CD4-positive, CD25-positive, alpha-beta regulatory T cell (primary cell): ENCODE measurements around the gene VRK3. TPM values are rescaled to one million over a fixed set of nuclear protein-coding genes. Genes with fewer than 3 reads are reported as not detected.
"Not testable (repeated sequence)": the region's sequence is repeated elsewhere in the genome, so short reads cannot be mapped to it uniquely, and the experiment has no call there.

Source experiments
- ATAC-seq, 2 donors: fragments of 150-1000 bp; cut with Tn5 transposase; one replicate each; pipeline ENCODE4 v1.10.0; 2021; ENCODE audit warnings: low read depth in 2 of 2, moderate number of reproducible peaks in 2 of 2, moderate library complexity in 1 of 2
- DNase-seq, 3 donors: peaks; one replicate each; pipeline versions ENCODE4 v3.0.0 to v3.0.0-alpha.2; 2012 to 2022; ENCODE audit warnings: mixed read lengths in 1 of 3
- H3K27ac ChIP-seq: one replicate; pipeline ENCODE4 v1.7.0; 2013; ENCODE audit warnings: mild to moderate bottlenecking, low read length; ENCODE audit not compliant: insufficient read depth, poor library complexity, severe bottlenecking
- H3K27me3 ChIP-seq: one replicate; pipeline ENCODE4 v1.7.0; 2013; ENCODE audit warnings: low read length; ENCODE audit not compliant: control insufficient read depth, insufficient read depth
- H3K36me3 ChIP-seq: one replicate; pipeline ENCODE4 v1.7.0; 2013; ENCODE audit warnings: mild to moderate bottlenecking, low read length, moderate library complexity; ENCODE audit not compliant: control insufficient read depth, insufficient read depth
- H3K4me1 ChIP-seq: 2 replicates; pipeline ENCODE4 v1.7.0; 2013; ENCODE audit warnings: mild to moderate bottlenecking, low read length; ENCODE audit not compliant: insufficient read depth, control insufficient read depth, poor library complexity, severe bottlenecking
- H3K4me3 ChIP-seq: one replicate; pipeline ENCODE4 v1.7.0; 2013; ENCODE audit warnings: low read depth, mild to moderate bottlenecking, low read length, moderate library complexity
- H3K9me3 ChIP-seq, 2 experiments: 1 replicate in 1 of 2; 2 replicates in 1 of 2; pipeline ENCODE4 v1.7.0; 2013; ENCODE audit warnings: low read length in 2 of 2, mild to moderate bottlenecking in 1 of 2, moderate library complexity in 1 of 2; ENCODE audit not compliant: control insufficient read depth in 2 of 2
- H3K27ac Mint-ChIP-seq, 3 donors: one replicate each; pipeline ENCODE4 v1.8.0; 2020 to 2022; ENCODE audit warnings: mild to moderate bottlenecking in 3 of 3, mixed read lengths in 3 of 3, moderate library complexity in 2 of 3
- H3K27me3 Mint-ChIP-seq: one replicate; pipeline ENCODE4 v1.8.0; 2022; ENCODE audit warnings: mild to moderate bottlenecking, mixed read lengths
- H3K36me3 Mint-ChIP-seq: one replicate; pipeline ENCODE4 v1.8.0; 2020; ENCODE audit warnings: mixed read lengths
- H3K4me1 Mint-ChIP-seq, 4 donors: one replicate each; pipeline ENCODE4 v1.8.0; 2020 to 2022; ENCODE audit warnings: mixed read lengths in 4 of 4, mild to moderate bottlenecking in 1 of 4
- H3K4me3 Mint-ChIP-seq, 4 donors: one replicate each; pipeline ENCODE4 v1.8.0; 2020 to 2022; ENCODE audit warnings: mild to moderate bottlenecking in 4 of 4, mixed read lengths in 4 of 4, moderate library complexity in 3 of 4
- H3K9me3 Mint-ChIP-seq, 7 donors: one replicate each; pipeline ENCODE4 v1.8.0; 2020 to 2022; ENCODE audit warnings: mixed read lengths in 7 of 7, mild to moderate bottlenecking in 3 of 7, moderate library complexity in 2 of 7
- polyA plus RNA-seq, 4 donors: library from polyadenylated mRNA; unstranded; fragments of 300-500 nt; fragmentation: Illumina TruSeq; gene quantifications; one replicate each; pipeline ENCODE4 v1.2.3, GENCODE V29; 2021
- total RNA-seq: library from RNA; stranded (reverse); gene quantifications from one replicate; pipeline ENCODE4 v1.2.3, GENCODE V29; 2022

Gene VRK3, protein sequence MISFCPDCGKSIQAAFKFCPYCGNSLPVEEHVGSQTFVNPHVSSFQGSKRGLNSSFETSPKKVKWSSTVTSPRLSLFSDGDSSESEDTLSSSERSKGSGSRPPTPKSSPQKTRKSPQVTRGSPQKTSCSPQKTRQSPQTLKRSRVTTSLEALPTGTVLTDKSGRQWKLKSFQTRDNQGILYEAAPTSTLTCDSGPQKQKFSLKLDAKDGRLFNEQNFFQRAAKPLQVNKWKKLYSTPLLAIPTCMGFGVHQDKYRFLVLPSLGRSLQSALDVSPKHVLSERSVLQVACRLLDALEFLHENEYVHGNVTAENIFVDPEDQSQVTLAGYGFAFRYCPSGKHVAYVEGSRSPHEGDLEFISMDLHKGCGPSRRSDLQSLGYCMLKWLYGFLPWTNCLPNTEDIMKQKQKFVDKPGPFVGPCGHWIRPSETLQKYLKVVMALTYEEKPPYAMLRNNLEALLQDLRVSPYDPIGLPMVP
- total RNA-seq (99.4 TPM), polyA plus RNA-seq (10 to 100 TPM; 87.9 to 99.9 (median 91.4) TPM)

DNA sequence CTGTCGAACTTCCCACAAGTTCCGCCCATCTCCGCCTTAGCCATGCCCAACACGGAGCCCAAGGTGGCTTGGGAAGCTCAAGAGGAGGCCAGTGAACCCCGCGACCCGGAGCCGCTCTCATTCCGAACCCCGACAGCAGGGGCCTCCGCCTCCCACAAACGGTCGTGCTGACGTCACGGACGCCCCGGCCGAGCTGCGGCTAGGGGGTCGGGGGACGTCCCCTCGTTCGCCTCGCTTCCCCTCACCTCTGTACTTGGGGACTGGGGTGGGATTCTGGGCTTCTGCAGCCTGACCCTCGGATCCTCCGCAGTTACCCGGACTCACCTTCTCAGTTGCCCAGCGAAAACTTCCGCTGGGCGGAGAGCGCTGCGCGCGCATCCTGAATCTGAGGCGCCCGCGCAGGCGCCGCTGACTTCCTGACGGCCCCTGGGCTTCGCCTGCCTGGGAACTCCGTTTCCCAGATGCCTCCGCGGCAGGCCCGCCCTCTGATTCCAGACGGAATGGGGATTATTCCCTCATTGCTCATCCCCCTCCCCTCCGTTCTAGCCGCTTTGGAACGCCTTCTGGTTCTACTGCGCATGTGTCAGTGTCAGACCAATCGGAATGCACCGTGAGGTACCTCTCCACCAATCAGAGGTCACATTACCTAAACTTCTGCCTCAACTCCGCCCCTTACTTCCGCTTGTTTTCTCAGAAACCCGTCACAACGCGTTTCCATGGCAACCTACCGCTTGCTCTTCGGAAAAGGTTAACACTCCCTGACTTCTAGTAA, at the start of gene VRK3:
VRK3 (minus strand) TSS at position 351 of the 772 bp plus-strand sequence. CDS start 9,210 bp downstream, outside the sequence.
- Histone ChIP-seq H3K4me3 (peak within 1 kb of the TSS; percentile 89), H3K9me3 (no peaks in the 10 kb centered on the region), H3K4me1 (peaks cover 37% of the 10 kb centered on the region), H3K27me3 (no peaks in the 10 kb centered on the region), H3K27ac (peak within 1 kb of the TSS; percentile 98), H3K36me3 (peaks cover 14% of the 10 kb centered on the region)
- H3K36me3 Mint-ChIP-seq: peaks cover 20% of the 10 kb centered on the region
- H3K4me3 Mint-ChIP-seq: peak within 1 kb of the TSS; percentile 92 to 96 (median 95)
- H3K9me3 Mint-ChIP-seq: no peaks in the 10 kb centered on the region
- peak within 1 kb of the TSS; percentile 84 to 100 (median 99) for H3K27ac Mint-ChIP-seq
- peaks cover 6% of the 10 kb centered on the region for H3K27me3 Mint-ChIP-seq
- ATAC-seq (peak; percentile 86 to 89), DNase-seq (peak; percentile 98 to 100 (median 99))
- peaks cover 6 to 69% (median 32%) of the 10 kb centered on the region in 4 donors for H3K4me1 Mint-ChIP-seq

- not testable (repeated sequence) for H3K4me3 ChIP-seq, H3K36me3 Mint-ChIP-seq, H3K4me1 ChIP-seq, H3K36me3 ChIP-seq, H3K27me3 ChIP-seq, H3K9me3 Mint-ChIP-seq, H3K9me3 ChIP-seq, H3K27ac ChIP-seq, H3K4me3 Mint-ChIP-seq, ATAC-seq, H3K27me3 Mint-ChIP-seq, DNase-seq, H3K27ac Mint-ChIP-seq, H3K4me1 Mint-ChIP-seq
These were observed 43.2 kb upstream of the VRK3 start for GRCh38 chr19:50068382-50068781.

GRCh38 chr19:50067575-50067974, 42.4 kb upstream of the VRK3 start:
- Histone ChIP-seq H3K36me3 (no peaks in the 10 kb centered on the region), H3K4me3 (no peak overlapping the region), H3K27ac (no peak overlapping the region), H3K9me3 (no peaks in the 10 kb centered on the region), H3K4me1 (no peaks in the 10 kb centered on the region), H3K27me3 (no peaks in the 10 kb centered on the region)
- Mint-ChIP-seq H3K36me3 (no peaks in the 10 kb centered on the region), H3K4me1 (no peaks in the 10 kb centered on the region), H3K9me3 (peaks cover 0 to 2% (median 0%) of the 10 kb centered on the region in 7 donors), H3K4me3 (no peak overlapping the region), H3K27me3 (peaks cover 9% of the 10 kb centered on the region), H3K27ac (no peak overlapping the region)
- DNase-seq (no peak), ATAC-seq (no peak)

DNA sequence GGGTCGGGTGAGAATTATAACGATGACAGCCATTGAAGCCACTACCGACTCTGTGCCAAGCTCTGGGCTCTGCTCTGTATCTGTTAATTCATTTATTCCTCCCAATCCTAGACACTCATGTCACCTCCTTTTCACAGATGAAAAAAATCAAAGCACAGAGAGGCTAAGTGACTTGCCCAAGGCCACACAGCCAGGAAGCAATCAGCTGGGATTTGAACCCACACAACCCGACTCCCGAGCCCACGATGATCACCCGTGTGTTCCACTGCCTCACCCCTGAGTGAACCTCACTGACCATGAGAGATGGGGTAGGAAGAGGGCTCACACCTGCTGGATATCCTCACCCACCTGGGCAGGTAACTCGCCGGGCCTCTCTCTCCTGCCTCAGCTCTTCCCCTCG, 40.8 kb upstream of the VRK3 start:
- Histone ChIP-seq H3K9me3 (peaks cover 0 to under 1% of the 10 kb centered on the region in 2 experiments), H3K27ac (no peak overlapping the region), H3K36me3 (no peaks in the 10 kb centered on the region), H3K4me1 (no peaks in the 10 kb centered on the region), H3K27me3 (no peaks in the 10 kb centered on the region), H3K4me3 (no peak overlapping the region)
- no peak for DNase-seq
- H3K27ac Mint-ChIP-seq: no peak overlapping the region
- peaks cover 0 to 2% (median 0%) of the 10 kb centered on the region in 7 donors for H3K9me3 Mint-ChIP-seq
- no peak for ATAC-seq
- H3K4me1 Mint-ChIP-seq: no peaks in the 10 kb centered on the region
- H3K27me3 Mint-ChIP-seq: peaks cover 9% of the 10 kb centered on the region
- no peaks in the 10 kb centered on the region for H3K36me3 Mint-ChIP-seq
- no peak overlapping the region for H3K4me3 Mint-ChIP-seq

- H3K4me3 ChIP-seq: no peak overlapping the region
- Mint-ChIP-seq H3K4me1 (no peaks in the 10 kb centered on the region), H3K4me3 (no peak overlapping the region), H3K9me3 (peaks cover 0 to 22% (median 2%) of the 10 kb centered on the region in 7 donors), H3K36me3 (no peaks in the 10 kb centered on the region), H3K27ac (no peak overlapping the region), H3K27me3 (peaks cover 10% of the 10 kb centered on the region)
- H3K4me1 ChIP-seq: no peaks in the 10 kb centered on the region
- DNase-seq (no peak), ATAC-seq (no peak)
- H3K27ac ChIP-seq: no peak overlapping the region
- no peaks in the 10 kb centered on the region for H3K27me3 ChIP-seq
- peaks cover 18 to 30% of the 10 kb centered on the region in 2 experiments for H3K9me3 ChIP-seq
- H3K36me3 ChIP-seq: no peaks in the 10 kb centered on the region
These were observed 36.5 kb upstream of the VRK3 start for GRCh38 chr19:50061650-50062049.

DNA sequence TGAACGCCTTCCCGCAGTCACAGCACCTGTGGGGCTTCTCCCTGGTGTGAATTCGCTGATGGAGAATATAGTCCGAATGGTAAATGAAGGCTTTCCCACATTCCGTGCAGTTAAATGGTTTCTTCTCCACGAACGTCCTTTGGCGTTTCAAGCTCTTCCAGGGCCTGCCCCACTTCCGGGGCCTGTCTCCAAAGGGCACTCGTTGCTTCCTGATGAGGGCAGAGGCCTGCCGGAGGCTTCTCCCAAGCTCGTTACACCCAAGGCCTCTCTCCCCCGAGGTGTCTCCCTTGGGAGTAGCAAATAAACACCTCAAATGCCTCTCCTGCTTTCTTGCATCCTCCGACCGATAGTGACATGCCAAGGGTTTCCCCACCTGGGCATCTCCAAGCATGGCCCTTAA, 34.9 kb upstream of the VRK3 start:
- Histone ChIP-seq H3K27ac (no peak overlapping the region), H3K27me3 (no peaks in the 10 kb centered on the region), H3K4me1 (no peaks in the 10 kb centered on the region), H3K9me3 (peaks cover 18 to 30% of the 10 kb centered on the region in 2 experiments), H3K36me3 (no peaks in the 10 kb centered on the region), H3K4me3 (no peak overlapping the region)
- ATAC-seq (no peak), DNase-seq (no peak)
- Mint-ChIP-seq H3K4me1 (no peaks in the 10 kb centered on the region), H3K9me3 (peaks cover 0 to 22% (median 4%) of the 10 kb centered on the region in 7 donors), H3K27me3 (peaks cover 5% of the 10 kb centered on the region), H3K27ac (peak overlapping the region in 1 of 3 donors; percentile 7), H3K36me3 (no peaks in the 10 kb centered on the region), H3K4me3 (no peak overlapping the region)

GRCh38 chr19:50059045-50059444, 33.9 kb upstream of the VRK3 start:
- Histone ChIP-seq H3K27ac (no peak overlapping the region), H3K4me3 (no peak overlapping the region), H3K9me3 (peaks cover 18 to 30% of the 10 kb centered on the region in 2 experiments), H3K36me3 (no peaks in the 10 kb centered on the region), H3K4me1 (no peaks in the 10 kb centered on the region), H3K27me3 (no peaks in the 10 kb centered on the region)
- Mint-ChIP-seq H3K27ac (no peak overlapping the region), H3K36me3 (no peaks in the 10 kb centered on the region), H3K27me3 (peaks cover 7% of the 10 kb centered on the region), H3K4me1 (no peaks in the 10 kb centered on the region), H3K9me3 (peaks cover 0 to 22% (median 4%) of the 10 kb centered on the region in 7 donors), H3K4me3 (no peak overlapping the region)
- ATAC-seq: no peak
- DNase-seq: no peak
